Neuronal stem cell (in vitro differentiated cells): ENCODE measurements around the gene SIK2.

Source experiments
- DNase-seq: peaks from one replicate; pipeline ENCODE4 v3.0.0-alpha.2; 2013; ENCODE audit warnings: low spot score
- H2AFZ ChIP-seq: one replicate; pipeline ENCODE4 v1.6.1; 2013; ENCODE audit warnings: mild to moderate bottlenecking, low read length, inconsistent platforms
- H2AK5ac ChIP-seq: 2 replicates; pipeline ENCODE4 v1.6.1; 2013; ENCODE audit warnings: low read depth, mild to moderate bottlenecking, inconsistent platforms, low read length, moderate library complexity, mixed read lengths
- H2BK120ac ChIP-seq: 2 replicates; pipeline ENCODE4 v1.6.1; 2013; ENCODE audit warnings: low read depth, mild to moderate bottlenecking, inconsistent platforms, low read length, moderate library complexity, mixed read lengths
- H2BK12ac ChIP-seq: one replicate; pipeline ENCODE4 v1.6.1; 2013; ENCODE audit warnings: low read length, inconsistent platforms
- H2BK15ac ChIP-seq: 2 replicates; pipeline ENCODE4 v1.6.1; 2013; ENCODE audit warnings: mild to moderate bottlenecking, low read length, inconsistent platforms, mixed read lengths
- H2BK5ac ChIP-seq: one replicate; pipeline ENCODE4 v1.6.1; 2013; ENCODE audit warnings: inconsistent platforms, mild to moderate bottlenecking, low read length, moderate library complexity
- H3K14ac ChIP-seq: one replicate; pipeline ENCODE4 v1.6.1; 2013; ENCODE audit warnings: low read length, inconsistent platforms
- H3K18ac ChIP-seq: 2 replicates; pipeline ENCODE4 v1.6.1; 2013; ENCODE audit warnings: low read length, inconsistent platforms
- H3K23ac ChIP-seq: 2 replicates; pipeline ENCODE4 v1.6.1; 2013; ENCODE audit warnings: low read depth, mild to moderate bottlenecking, mixed read lengths, low read length, inconsistent platforms; ENCODE audit not compliant: poor library complexity
- H3K27ac ChIP-seq: replicated peaks from 3 replicates; pipeline ENCODE4 v1.5.1; 2013; ENCODE audit warnings: low read length, inconsistent platforms
- H3K27me3 ChIP-seq, 3 experiments: 2 replicates each; pipeline ENCODE4 v1.6.1; 2013; ENCODE audit warnings: low read length in 3 of 3, mild to moderate bottlenecking in 2 of 3, inconsistent platforms in 1 of 3, low read depth in 1 of 3, mixed read lengths in 1 of 3, moderate library complexity in 1 of 3; ENCODE audit not compliant: control insufficient read depth in 3 of 3, insufficient read depth in 3 of 3
- H3K36me3 ChIP-seq, 2 donors: replicated peaks in 1 of 2; 2 replicates each; pipeline ENCODE4 v1.6.1; 2013; ENCODE audit warnings: low read length in 2 of 2; ENCODE audit not compliant: control insufficient read depth in 2 of 2, insufficient read depth in 2 of 2
- H3K4ac ChIP-seq: 2 replicates; pipeline ENCODE4 v1.6.1; 2013; ENCODE audit warnings: inconsistent platforms, mild to moderate bottlenecking, low read length, moderate library complexity
- H3K4me1 ChIP-seq, 2 donors: 1 replicate in 1 of 2; 2 replicates in 1 of 2; pipeline ENCODE4 v1.6.1; 2013; ENCODE audit warnings: low read length in 2 of 2, low read depth in 1 of 2; ENCODE audit not compliant: control insufficient read depth in 2 of 2, insufficient read depth in 1 of 2
- H3K4me2 ChIP-seq: one replicate; pipeline ENCODE4 v1.6.1; 2013; ENCODE audit warnings: mild to moderate bottlenecking, low read length, inconsistent platforms; ENCODE audit not compliant: insufficient read depth, poor library complexity, severe bottlenecking
- H3K4me3 ChIP-seq, 2 donors: 2 replicates each; pipeline ENCODE4 v1.5.1; 2013; ENCODE audit warnings: low read length in 2 of 2, mild to moderate bottlenecking in 2 of 2, inconsistent platforms in 1 of 2, moderate library complexity in 1 of 2
- H3K79me1 ChIP-seq: one replicate; pipeline ENCODE4 v1.6.1; 2013; ENCODE audit warnings: low read depth, mild to moderate bottlenecking, inconsistent platforms, low read length, moderate library complexity
- H3K9ac ChIP-seq: one replicate; pipeline ENCODE4 v1.6.1; 2013; ENCODE audit warnings: mild to moderate bottlenecking, low read depth, low read length, inconsistent platforms; ENCODE audit not compliant: poor library complexity
- H3K9me3 ChIP-seq, 2 donors: replicated peaks in 1 of 2; 2 replicates each; pipeline versions ENCODE3 to v1.6.1; 2013; ENCODE audit warnings: low read length in 2 of 2, mild to moderate bottlenecking in 2 of 2, inconsistent platforms in 1 of 2, low read depth in 1 of 2, mixed read lengths in 1 of 2, moderate library complexity in 1 of 2; ENCODE audit not compliant: control insufficient read depth in 2 of 2, insufficient read depth in 1 of 2
- H4K8ac ChIP-seq: one replicate; pipeline ENCODE4 v1.6.1; 2013; ENCODE audit warnings: low read depth, mild to moderate bottlenecking, inconsistent platforms, low read length, moderate library complexity
- H4K91ac ChIP-seq: one replicate; pipeline ENCODE4 v1.6.1; 2013; ENCODE audit warnings: low read length, low read depth, mild to moderate bottlenecking, inconsistent platforms; ENCODE audit not compliant: poor library complexity
- WGBS, 2 donors: extraction: QIAGEN DNeasy Blood & Tissue Kit; methylation state at CpG; one replicate each; pipeline ENCODE4 v1.1.7; 2013; ENCODE audit warnings: missing lambda C conversion rate in 2 of 2, mixed read lengths in 1 of 2; ENCODE audit not compliant: insufficient read length in 2 of 2, insufficient replicate concordance in 1 of 2; ENCODE audit errors: extremely low coverage in 2 of 2; 5-methylcytosine and 5-hydroxymethylcytosine counted together

Gene SIK2

DNA sequence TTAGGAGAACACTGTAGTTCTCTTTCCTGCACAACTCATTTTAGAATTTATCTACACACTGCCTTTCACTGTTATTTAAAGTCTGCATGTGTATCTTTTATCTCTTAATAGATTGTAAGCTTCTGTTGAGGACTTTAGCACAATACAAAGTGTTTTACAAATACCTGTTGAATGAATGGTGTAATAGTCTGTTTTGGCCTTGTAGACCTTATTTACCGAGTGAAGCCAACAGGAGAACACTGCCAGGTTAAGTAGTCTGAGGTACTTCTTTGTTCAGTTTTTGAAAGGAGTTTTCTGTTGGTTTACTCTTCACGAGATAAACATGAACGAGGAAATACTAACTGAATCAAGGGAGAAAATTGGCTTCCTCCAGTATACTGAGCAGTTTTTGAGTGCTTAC, 31.0 kb downstream of the SIK2 start:
- Histone ChIP-seq H4K91ac (no peak overlapping the region), H3K9ac (no peak overlapping the region), H3K36me3 (peaks cover 0 to 24% of the 10 kb centered on the region in 2 donors), H3K4me1 (peaks cover 2 to 20% of the 10 kb centered on the region in 2 donors), H2AK5ac (no peak overlapping the region), H4K8ac (no peak overlapping the region), H3K79me1 (no peaks in the 10 kb centered on the region), H3K14ac (no peak overlapping the region), H2BK12ac (no peak overlapping the region), H3K27me3 (no peaks in the 10 kb centered on the region), H3K4me3 (no peak overlapping the region), H3K18ac (no peak overlapping the region), H3K23ac (no peak overlapping the region), H2BK15ac (no peak overlapping the region), H3K27ac (no peak overlapping the region), H2BK5ac (no peak overlapping the region), H3K4me2 (no peak overlapping the region), H2BK120ac (no peak overlapping the region), H2AFZ (no peak overlapping the region), H3K4ac (no peak overlapping the region), H3K9me3 (peaks cover 0 to 7% of the 10 kb centered on the region in 2 donors)
- WGBS, 2 donors: no CpG with 5 or more reads among the region's 3 CpGs
- DNase-seq: no peak

GRCh38 chr11:111633756-111634362, 31.6 kb downstream of the SIK2 start:
- Histone ChIP-seq H2AK5ac (no peak overlapping the region), H4K91ac (no peak overlapping the region), H2AFZ (no peak overlapping the region), H3K27ac (no peak overlapping the region), H2BK15ac (no peak overlapping the region), H4K8ac (no peak overlapping the region), H3K18ac (no peak overlapping the region), H3K4me2 (no peak overlapping the region), H3K9ac (no peak overlapping the region), H3K4me3 (no peak overlapping the region), H3K79me1 (no peaks in the 10 kb centered on the region), H3K4me1 (peaks cover 2 to 21% of the 10 kb centered on the region in 2 donors), H3K4ac (no peak overlapping the region), H2BK5ac (no peak overlapping the region), H3K36me3 (peaks cover 0 to 18% of the 10 kb centered on the region in 2 donors), H2BK120ac (no peak overlapping the region), H3K23ac (no peak overlapping the region), H3K14ac (no peak overlapping the region), H3K9me3 (peaks cover 0 to 8% of the 10 kb centered on the region in 2 donors), H3K27me3 (no peaks in the 10 kb centered on the region), H2BK12ac (no peak overlapping the region)
- DNase-seq: no peak
- no CpG with 5 or more reads among the region's 3 CpGs for WGBS, 2 donors

- Histone ChIP-seq H3K4me3 (no peak overlapping the region), H3K9me3 (peaks cover 0 to 2% of the 10 kb centered on the region in 2 donors), H2BK15ac (no peak overlapping the region), H3K4me2 (no peak overlapping the region), H2AFZ (no peak overlapping the region), H3K4me1 (peaks cover 2 to 31% of the 10 kb centered on the region in 2 donors), H3K27me3 (no peaks in the 10 kb centered on the region), H3K27ac (no peak overlapping the region), H2BK12ac (no peak overlapping the region), H3K79me1 (no peaks in the 10 kb centered on the region), H3K23ac (no peak overlapping the region), H3K18ac (no peak overlapping the region), H3K4ac (no peak overlapping the region), H2BK120ac (no peak overlapping the region), H3K14ac (no peak overlapping the region), H3K36me3 (peaks cover 0 to 9% of the 10 kb centered on the region in 2 donors), H4K91ac (no peak overlapping the region), H2AK5ac (no peak overlapping the region), H3K9ac (no peak overlapping the region), H4K8ac (no peak overlapping the region), H2BK5ac (no peak overlapping the region)
- DNase-seq: no peak
- no CpG with 5 or more reads among the region's 5 CpGs for WGBS, 2 donors
These were observed 32.9 kb downstream of the SIK2 start for GRCh38 chr11:111634981-111635705.

GRCh38 chr11:111635706-111636045, 33.4 kb downstream of the SIK2 start:
- Histone ChIP-seq H2BK5ac (no peak overlapping the region), H3K36me3 (peaks cover 0 to 9% of the 10 kb centered on the region in 2 donors), H3K14ac (no peak overlapping the region), H3K79me1 (no peaks in the 10 kb centered on the region), H2AK5ac (no peak overlapping the region), H3K9me3 (peaks cover 0 to 2% of the 10 kb centered on the region in 2 donors), H2BK120ac (no peak overlapping the region), H2BK15ac (no peak overlapping the region), H4K8ac (no peak overlapping the region), H2AFZ (no peak overlapping the region), H3K23ac (no peak overlapping the region), H3K4me1 (peaks cover 2 to 33% of the 10 kb centered on the region in 2 donors), H2BK12ac (no peak overlapping the region), H3K4ac (no peak overlapping the region), H3K4me3 (no peak overlapping the region), H3K4me2 (no peak overlapping the region), H3K27me3 (no peaks in the 10 kb centered on the region), H3K27ac (no peak overlapping the region), H3K18ac (no peak overlapping the region), H4K91ac (no peak overlapping the region), H3K9ac (no peak overlapping the region)
- DNase-seq: no peak
- no CpG with 5 or more reads among the region's 1 CpG for WGBS, 2 donors
